IMR-90 (cell line): ENCODE results near the gene ST6GALNAC4. TPM values are rescaled to one million over a fixed set of nuclear protein-coding genes. Genes with fewer than 3 reads are reported as not detected.

Experiments used
- ATAC-seq: fragments of 200-7000 bp; cut with Tn5 transposase; 2 replicates; pipeline ENCODE4 v1.9.1; 2020; ENCODE audit warnings: low read depth, mild to moderate bottlenecking, moderate library complexity
- BruUV-seq: library from RNA; stranded (reverse); fragments of 400-500 nt; replicated peaks from 2 replicates; lab custom pipeline; 2021; lab: Mats Ljungman, UMichigan
- CTCF ChIA-PET: fragments of 300-600 bp; formaldehyde crosslinking; extraction: SDS; loops from one replicate; lab custom pipeline; 2021; ENCODE audit warnings: antibody characterized with exemption; lab: Yijun Ruan, JAX
- POLR2A ChIA-PET: fragments of 300-600 bp; sonication (Branson Sonifier 250); formaldehyde crosslinking; loops from one replicate; lab custom pipeline; 2022; ENCODE audit warnings: antibody characterized with exemption; ENCODE audit not compliant: unreplicated experiment; lab: Charles Lee
- DNase-seq: peaks from one replicate; pipeline ENCODE4 v3.0.0; 2013
- H2AFZ ChIP-seq: replicated peaks from 2 replicates; pipeline ENCODE3; 2013; ENCODE audit warnings: low read length, mild to moderate bottlenecking; ENCODE audit not compliant: poor library complexity
- H2AK5ac ChIP-seq: 2 replicates; pipeline ENCODE4 v1.6.1; 2013; ENCODE audit warnings: low read depth, low read length, inconsistent platforms
- H2AK9ac ChIP-seq: replicated peaks from 2 replicates; pipeline ENCODE3; 2013; ENCODE audit warnings: mild to moderate bottlenecking, low read depth, low read length, moderate library complexity; ENCODE audit not compliant: poor library complexity
- H2BK120ac ChIP-seq: 2 replicates; pipeline ENCODE4 v1.6.1; 2013; ENCODE audit warnings: low read depth, low read length, inconsistent platforms
- H2BK15ac ChIP-seq: 3 replicates; pipeline ENCODE4 v1.6.1; 2013; ENCODE audit warnings: low read depth, low read length, inconsistent platforms
- H2BK20ac ChIP-seq: 2 replicates; pipeline ENCODE4 v1.6.1; 2013; ENCODE audit warnings: low read depth, mild to moderate bottlenecking, inconsistent platforms, low read length, moderate library complexity
- H2BK5ac ChIP-seq: 2 replicates; pipeline ENCODE4 v1.6.1; 2013; ENCODE audit warnings: mild to moderate bottlenecking, low read depth, low read length, inconsistent platforms; ENCODE audit not compliant: poor library complexity, severe bottlenecking
- H3K14ac ChIP-seq: replicated peaks from 2 replicates; pipeline ENCODE4 v1.6.1; 2013; ENCODE audit warnings: low read depth, low read length, inconsistent platforms
- H3K18ac ChIP-seq: 2 replicates; pipeline ENCODE4 v1.6.1; 2013; ENCODE audit warnings: low read depth, low read length, control low read depth
- H3K23ac ChIP-seq: 2 replicates; pipeline ENCODE4 v1.6.1; 2013; ENCODE audit warnings: low read depth, low read length, inconsistent platforms
- H3K27ac ChIP-seq: 2 replicates; pipeline ENCODE4 v1.5.1; 2013; ENCODE audit warnings: mild to moderate bottlenecking, control low read depth, low read length; ENCODE audit not compliant: insufficient read depth
- H3K27me3 ChIP-seq: 2 replicates; pipeline ENCODE4 v1.6.1; 2013; ENCODE audit warnings: low read length; ENCODE audit not compliant: control insufficient read depth, insufficient read depth
- H3K36me3 ChIP-seq: 2 replicates; pipeline ENCODE4 v1.6.1; 2013; ENCODE audit warnings: low read length, mixed read lengths; ENCODE audit not compliant: control insufficient read depth, insufficient read depth
- H3K4ac ChIP-seq: 2 replicates; pipeline ENCODE4 v1.6.1; 2013; ENCODE audit warnings: low read depth, low read length, inconsistent platforms
- H3K4me1 ChIP-seq: 2 replicates; pipeline ENCODE4 v1.6.1; 2013; ENCODE audit warnings: low read length, mixed read lengths; ENCODE audit not compliant: control insufficient read depth, insufficient read depth
- H3K4me2 ChIP-seq: 2 replicates; pipeline ENCODE4 v1.6.1; 2013; ENCODE audit warnings: low read depth, mild to moderate bottlenecking, control low read depth, low read length, moderate library complexity
- H3K4me3 ChIP-seq: 2 replicates; pipeline ENCODE4 v1.5.1; 2013; ENCODE audit warnings: low read depth, mild to moderate bottlenecking, control low read depth, low read length, moderate library complexity; ENCODE audit not compliant: insufficient read depth
- H3K56ac ChIP-seq: 2 replicates; pipeline ENCODE4 v1.6.1; 2013; ENCODE audit warnings: low read length, inconsistent platforms; ENCODE audit not compliant: insufficient read depth; ENCODE audit errors: extremely low read depth
- H3K79me1 ChIP-seq, 2 experiments: 2 replicates each; pipeline ENCODE4 v1.6.1; 2013; ENCODE audit warnings: low read length in 2 of 2, inconsistent platforms in 1 of 2, low read depth in 1 of 2
- H3K9ac ChIP-seq: 2 replicates; pipeline ENCODE4 v1.6.1; 2013; ENCODE audit warnings: low read depth, low read length, control low read depth
- H3K9me1 ChIP-seq: 2 replicates; pipeline ENCODE4 v1.6.1; 2013; ENCODE audit warnings: low read length, inconsistent platforms; ENCODE audit not compliant: insufficient read depth
- H3K9me3 ChIP-seq: 2 replicates; pipeline ENCODE4 v1.6.1; 2013; ENCODE audit warnings: low read length; ENCODE audit not compliant: control insufficient read depth, insufficient read depth
- H4K20me1 ChIP-seq: 2 replicates; pipeline ENCODE4 v1.6.1; 2013; ENCODE audit warnings: low read length, inconsistent platforms; ENCODE audit not compliant: insufficient read depth
- H4K5ac ChIP-seq: 2 replicates; pipeline ENCODE4 v1.6.1; 2013; ENCODE audit warnings: mild to moderate bottlenecking, low read depth, low read length, control low read depth
- H4K8ac ChIP-seq, 2 experiments: 2 replicates each; pipeline ENCODE4 v1.6.1; 2013; ENCODE audit warnings: low read depth in 2 of 2, low read length in 2 of 2, control low read depth in 1 of 2, inconsistent platforms in 1 of 2
- H4K91ac ChIP-seq: 2 replicates; pipeline ENCODE4 v1.6.1; 2013; ENCODE audit warnings: low read depth, low read length, inconsistent platforms; ENCODE audit not compliant: insufficient read depth
- BHLHE40 ChIP-seq: fragments of 150-350 bp; IDR thresholded peaks from 2 replicates; pipeline ENCODE4 v1.6.1; 2016; ENCODE audit warnings: mild to moderate bottlenecking, low read depth, low read length
- CEBPB ChIP-seq: IDR thresholded peaks from 2 replicates; pipeline ENCODE4 v1.6.1; 2012; ENCODE audit warnings: low read depth, low read length, improper control_type of control experiment
- CHD1 ChIP-seq: IDR thresholded peaks from 2 replicates; pipeline ENCODE4 v1.6.1; 2012; ENCODE audit warnings: low read depth, low read length, improper control_type of control experiment
- ELK1 ChIP-seq: fragments of 150-350 bp; IDR thresholded peaks from 2 replicates; pipeline ENCODE4 v1.6.1; 2016; ENCODE audit warnings: low read depth, mild to moderate bottlenecking, low read length, moderate library complexity, borderline replicate concordance
- FOS ChIP-seq: fragments of 150-350 bp; IDR thresholded peaks from 2 replicates; pipeline ENCODE4 v1.6.1; 2016; ENCODE audit warnings: low read depth, low read length
- MAFK ChIP-seq: IDR thresholded peaks from 2 replicates; pipeline ENCODE4 v1.6.1; 2012; ENCODE audit warnings: low read depth, low read length, improper control_type of control experiment
- MAZ ChIP-seq: IDR thresholded peaks from 2 replicates; pipeline ENCODE4 v1.6.1; 2012; ENCODE audit warnings: low read depth, mild to moderate bottlenecking, low read length, improper control_type of control experiment, moderate library complexity, borderline replicate concordance
- MXI1 ChIP-seq: IDR thresholded peaks from 2 replicates; pipeline ENCODE4 v1.6.1; 2012; ENCODE audit warnings: low read depth, mild to moderate bottlenecking, low read length, moderate library complexity, borderline replicate concordance
- NFE2L2 ChIP-seq: fragments of 150-350 bp; IDR thresholded peaks from 2 replicates; pipeline ENCODE4 v1.6.1; 2016; ENCODE audit warnings: low read depth, mild to moderate bottlenecking, low read length
- POLR2A ChIP-seq: IDR thresholded peaks from 2 replicates; pipeline ENCODE4 v1.6.1; 2012; ENCODE audit warnings: mild to moderate bottlenecking, low read depth, low read length
- RAD21 ChIP-seq: IDR thresholded peaks from 2 replicates; pipeline ENCODE4 v1.6.1; 2012; ENCODE audit warnings: low read length, improper control_type of control experiment
- RCOR1 ChIP-seq: IDR thresholded peaks from 2 replicates; pipeline ENCODE4 v1.6.1; 2012; ENCODE audit warnings: mild to moderate bottlenecking, low read length, improper control_type of control experiment; ENCODE audit not compliant: insufficient replicate concordance
- RFX5 ChIP-seq: IDR thresholded peaks from 2 replicates; pipeline ENCODE4 v1.8.0; 2012; ENCODE audit warnings: low read depth, mild to moderate bottlenecking, low read length, moderate library complexity
- SMC3 ChIP-seq: fragments of 150-350 bp; IDR thresholded peaks from 2 replicates; pipeline ENCODE4 v1.6.1; 2016; ENCODE audit warnings: low read depth, mild to moderate bottlenecking, antibody characterized with exemption, low read length, moderate library complexity
- WGBS, 2 experiments: methylation state at CpG; one replicate each; pipeline versions ENCODE4 v1.1.5 to v1.1.7; 2013; ENCODE audit warnings: missing lambda C conversion rate in 2 of 2; ENCODE audit not compliant: insufficient read length in 1 of 2; ENCODE audit errors: extremely low coverage in 2 of 2; 5-methylcytosine and 5-hydroxymethylcytosine counted together
- dilution Hi-C: fragments of 300-500 bp; cut with HindIII; formaldehyde crosslinking; loops from one replicate; pipeline ENCODE4 v1.14.3; 2018; ENCODE audit warnings: low sequenced_read_pairs; ENCODE audit not compliant: unreplicated experiment
- in situ Hi-C: fragments of 300-500 bp; cut with MboI; formaldehyde crosslinking; loops from 3 replicates; pipeline ENCODE4 v1.14.3; 2019; ENCODE audit warnings: low sequenced_read_pairs, inconsistent platforms, mixed read lengths
- intact Hi-C: fragments of 100-400 bp; cut with micrococcal nuclease; formaldehyde crosslinking; loops from 2 replicates; pipeline ENCODE4 v1.10.0; 2022
- polyA plus RNA-seq, 3 experiments: library from polyadenylated mRNA; depleted of rRNA; stranded (reverse); fragments of >200 nt; gene quantifications; 2 replicates each; pipeline ENCODE4 v1.2.3, GENCODE V29; 2012; ENCODE audit warnings: low replicate concordance in 1 of 3
- total RNA-seq: library from RNA; depleted of rRNA; stranded (reverse); fragments of >200 nt; gene quantifications from 2 replicates; pipeline ENCODE4 v1.2.3, GENCODE V29; 2012
- TF ChIP-seq, protein P1 (sequence below): conservative IDR thresholded peaks from 2 replicates; pipeline ENCODE4 v1.5.1; 2012; ENCODE audit warnings: mild to moderate bottlenecking, low read depth, low read length, improper control_type of control experiment
- TF ChIP-seq, protein P2 (sequence below): fragments of 150-350 bp; IDR thresholded peaks from 2 replicates; pipeline ENCODE4 v1.6.1; 2017; ENCODE audit warnings: mild to moderate bottlenecking, antibody characterized with exemption, low read length, low read depth

The ST6GALNAC4 gene
- total and polyA plus RNA-seq, 2 of the 4 experiments (the other 2 are of a cell fraction), result 12.5 to 32.9 TPM

- Histone ChIP-seq H3K9me1 (peaks cover 11% of the 10 kb centered on the region; the same call in 1 of the 2 replicates), H2AK9ac (no peak overlapping the region), H4K5ac (no peak overlapping the region; the same call in 1 of the 2 replicates), H3K27me3 (no peaks in the 10 kb centered on the region), H3K14ac (no peak overlapping the region), H2AK5ac (no peak overlapping the region), H3K4ac (no peak overlapping the region), H3K9me3 (peaks cover 15% of the 10 kb centered on the region), H2AFZ (no peak overlapping the region), H3K27ac (no peak overlapping the region), H4K91ac (no peak overlapping the region), H4K8ac (no peak overlapping the region), H3K23ac (no peak overlapping the region), H3K4me1 (no peaks in the 10 kb centered on the region), H2BK120ac (no peak overlapping the region), H4K20me1 (peaks cover 16% of the 10 kb centered on the region; the same call in 1 of the 2 replicates), H3K4me2 (no peak overlapping the region), H3K4me3 (no peak overlapping the region), H3K56ac (no peak overlapping the region), H3K79me1 (peaks cover 0 to 50% of the 10 kb centered on the region in 2 experiments; a peak in 3 of 4 replicates), H3K9ac (no peak overlapping the region), H2BK5ac (no peak overlapping the region), H3K18ac (no peak overlapping the region), H2BK20ac (no peak overlapping the region), H3K36me3 (peaks cover 66% of the 10 kb centered on the region), H2BK15ac (no peak overlapping the region)
- intact Hi-C loops, result no loop called here
- ATAC-seq (no peak), DNase-seq (no peak)
- POLR2A ChIA-PET, result no interaction called here
- no TSS peak for BruUV-seq
- dilution Hi-C loops, result no loop called here
- in situ Hi-C loops, result no loop called here
- CTCF ChIA-PET, result no interaction called here
- TF ChIP-seq, protein P1, sequence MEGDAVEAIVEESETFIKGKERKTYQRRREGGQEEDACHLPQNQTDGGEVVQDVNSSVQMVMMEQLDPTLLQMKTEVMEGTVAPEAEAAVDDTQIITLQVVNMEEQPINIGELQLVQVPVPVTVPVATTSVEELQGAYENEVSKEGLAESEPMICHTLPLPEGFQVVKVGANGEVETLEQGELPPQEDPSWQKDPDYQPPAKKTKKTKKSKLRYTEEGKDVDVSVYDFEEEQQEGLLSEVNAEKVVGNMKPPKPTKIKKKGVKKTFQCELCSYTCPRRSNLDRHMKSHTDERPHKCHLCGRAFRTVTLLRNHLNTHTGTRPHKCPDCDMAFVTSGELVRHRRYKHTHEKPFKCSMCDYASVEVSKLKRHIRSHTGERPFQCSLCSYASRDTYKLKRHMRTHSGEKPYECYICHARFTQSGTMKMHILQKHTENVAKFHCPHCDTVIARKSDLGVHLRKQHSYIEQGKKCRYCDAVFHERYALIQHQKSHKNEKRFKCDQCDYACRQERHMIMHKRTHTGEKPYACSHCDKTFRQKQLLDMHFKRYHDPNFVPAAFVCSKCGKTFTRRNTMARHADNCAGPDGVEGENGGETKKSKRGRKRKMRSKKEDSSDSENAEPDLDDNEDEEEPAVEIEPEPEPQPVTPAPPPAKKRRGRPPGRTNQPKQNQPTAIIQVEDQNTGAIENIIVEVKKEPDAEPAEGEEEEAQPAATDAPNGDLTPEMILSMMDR, result no peak
- TF ChIP-seq POLR2A (no peak), MAZ (no peak), FOS (no peak), RFX5 (no peak), BHLHE40 (no peak), RCOR1 (no peak), CHD1 (no peak), NFE2L2 (no peak), ELK1 (no peak), MXI1 (no peak), MAFK (no peak), SMC3 (no peak), CEBPB (no peak), RAD21 (no peak)
- TF ChIP-seq, protein P2, sequence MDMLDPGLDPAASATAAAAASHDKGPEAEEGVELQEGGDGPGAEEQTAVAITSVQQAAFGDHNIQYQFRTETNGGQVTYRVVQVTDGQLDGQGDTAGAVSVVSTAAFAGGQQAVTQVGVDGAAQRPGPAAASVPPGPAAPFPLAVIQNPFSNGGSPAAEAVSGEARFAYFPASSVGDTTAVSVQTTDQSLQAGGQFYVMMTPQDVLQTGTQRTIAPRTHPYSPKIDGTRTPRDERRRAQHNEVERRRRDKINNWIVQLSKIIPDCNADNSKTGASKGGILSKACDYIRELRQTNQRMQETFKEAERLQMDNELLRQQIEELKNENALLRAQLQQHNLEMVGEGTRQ, result no peak
- 60% methylated on average over 1 of the region's 3 CpGs; no CpG with 5 or more reads in 1 of the 2 experiments for WGBS, 2 experiments
Observed at GRCh38 chr9:127890053-127890452, 26.8 kb downstream of the ST6GALNAC4 start.
